ENCODE data around the gene PF4V1.

DNA sequence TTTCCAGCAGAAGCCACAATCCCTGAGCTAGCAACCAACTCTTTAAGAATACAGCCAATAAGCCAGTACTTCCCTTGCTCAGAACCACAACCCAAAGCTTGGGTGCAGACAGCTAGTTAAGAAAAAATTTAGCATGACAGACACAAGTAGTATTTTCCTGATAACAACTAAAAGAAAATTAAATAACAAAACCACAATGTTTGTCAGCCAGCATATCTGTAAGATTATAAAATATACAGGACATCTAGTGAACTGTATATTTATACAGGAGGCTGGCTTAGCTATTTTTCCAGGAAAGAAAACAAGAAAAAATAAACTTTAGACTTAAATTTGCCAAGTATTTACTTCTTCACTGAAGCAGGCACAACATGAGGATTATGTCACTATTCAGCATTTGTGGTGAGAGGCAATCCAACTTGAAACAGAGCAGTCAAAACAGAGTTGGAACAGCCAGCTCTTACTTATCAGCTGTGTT is 6.6 kb downstream of the PF4V1 start:
- TF ChIP-seq, protein P1, sequence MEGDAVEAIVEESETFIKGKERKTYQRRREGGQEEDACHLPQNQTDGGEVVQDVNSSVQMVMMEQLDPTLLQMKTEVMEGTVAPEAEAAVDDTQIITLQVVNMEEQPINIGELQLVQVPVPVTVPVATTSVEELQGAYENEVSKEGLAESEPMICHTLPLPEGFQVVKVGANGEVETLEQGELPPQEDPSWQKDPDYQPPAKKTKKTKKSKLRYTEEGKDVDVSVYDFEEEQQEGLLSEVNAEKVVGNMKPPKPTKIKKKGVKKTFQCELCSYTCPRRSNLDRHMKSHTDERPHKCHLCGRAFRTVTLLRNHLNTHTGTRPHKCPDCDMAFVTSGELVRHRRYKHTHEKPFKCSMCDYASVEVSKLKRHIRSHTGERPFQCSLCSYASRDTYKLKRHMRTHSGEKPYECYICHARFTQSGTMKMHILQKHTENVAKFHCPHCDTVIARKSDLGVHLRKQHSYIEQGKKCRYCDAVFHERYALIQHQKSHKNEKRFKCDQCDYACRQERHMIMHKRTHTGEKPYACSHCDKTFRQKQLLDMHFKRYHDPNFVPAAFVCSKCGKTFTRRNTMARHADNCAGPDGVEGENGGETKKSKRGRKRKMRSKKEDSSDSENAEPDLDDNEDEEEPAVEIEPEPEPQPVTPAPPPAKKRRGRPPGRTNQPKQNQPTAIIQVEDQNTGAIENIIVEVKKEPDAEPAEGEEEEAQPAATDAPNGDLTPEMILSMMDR (conservative IDR thresholded peaks at IDR 0.05) = no peak
- TF ChIP-seq ZFX (IDR thresholded peaks at IDR 0.05) = no peak

Measured in C4-2B (cell line).